Parathyroid adenoma (tissue), 2 donors: ENCODE data around the gene SYNDIG1.

Experiments
- H2AFZ ChIP-seq: fragments of 300-600 bp; sonication (generic); one replicate; pipeline ENCODE4 v1.7.0; 2017; ENCODE audit warnings: antibody characterized with exemption, mild to moderate bottlenecking
- H3K27ac ChIP-seq: fragments of 300-600 bp; sonication (generic); one replicate; pipeline ENCODE4 v1.7.0; 2017
- H3K27me3 ChIP-seq: fragments of 300-600 bp; sonication (generic); one replicate; pipeline ENCODE4 v1.7.0; 2017; ENCODE audit warnings: low read length; ENCODE audit not compliant: control insufficient read depth, insufficient read depth
- H3K36me3 ChIP-seq: fragments of 300-600 bp; sonication (generic); one replicate; pipeline ENCODE4 v1.7.0; 2017; ENCODE audit warnings: low read length; ENCODE audit not compliant: control insufficient read depth, insufficient read depth
- H3K4me1 ChIP-seq: fragments of 300-600 bp; sonication (generic); one replicate; pipeline ENCODE4 v1.7.0; 2017; ENCODE audit warnings: control low read depth
- H3K4me2 ChIP-seq: fragments of 300-600 bp; sonication (generic); one replicate; pipeline ENCODE4 v1.7.0; 2017; ENCODE audit warnings: low read length
- H3K4me3 ChIP-seq: fragments of 300-600 bp; sonication (generic); one replicate; pipeline ENCODE4 v1.7.0; 2017; ENCODE audit warnings: low read depth, low read length
- H3K79me2 ChIP-seq: fragments of 300-600 bp; sonication (generic); one replicate; pipeline ENCODE4 v1.7.0; 2017; ENCODE audit warnings: control low read depth
- H3K9ac ChIP-seq: fragments of 300-600 bp; sonication (generic); one replicate; pipeline ENCODE4 v1.7.0; 2017; ENCODE audit warnings: mild to moderate bottlenecking
- H3K9me3 ChIP-seq: fragments of 300-600 bp; sonication (generic); one replicate; pipeline ENCODE4 v1.7.0; 2017; ENCODE audit warnings: low read length; ENCODE audit not compliant: control insufficient read depth
- TF ChIP-seq, protein P1 (sequence below): fragments of 300-600 bp; sonication (generic); IDR thresholded peaks from one replicate; pipeline ENCODE4 v1.7.0; 2017; ENCODE audit warnings: antibody characterized with exemption, mild to moderate bottlenecking
- donor health status: primary hyperparathyroidism.

The SYNDIG1 gene

DNA sequence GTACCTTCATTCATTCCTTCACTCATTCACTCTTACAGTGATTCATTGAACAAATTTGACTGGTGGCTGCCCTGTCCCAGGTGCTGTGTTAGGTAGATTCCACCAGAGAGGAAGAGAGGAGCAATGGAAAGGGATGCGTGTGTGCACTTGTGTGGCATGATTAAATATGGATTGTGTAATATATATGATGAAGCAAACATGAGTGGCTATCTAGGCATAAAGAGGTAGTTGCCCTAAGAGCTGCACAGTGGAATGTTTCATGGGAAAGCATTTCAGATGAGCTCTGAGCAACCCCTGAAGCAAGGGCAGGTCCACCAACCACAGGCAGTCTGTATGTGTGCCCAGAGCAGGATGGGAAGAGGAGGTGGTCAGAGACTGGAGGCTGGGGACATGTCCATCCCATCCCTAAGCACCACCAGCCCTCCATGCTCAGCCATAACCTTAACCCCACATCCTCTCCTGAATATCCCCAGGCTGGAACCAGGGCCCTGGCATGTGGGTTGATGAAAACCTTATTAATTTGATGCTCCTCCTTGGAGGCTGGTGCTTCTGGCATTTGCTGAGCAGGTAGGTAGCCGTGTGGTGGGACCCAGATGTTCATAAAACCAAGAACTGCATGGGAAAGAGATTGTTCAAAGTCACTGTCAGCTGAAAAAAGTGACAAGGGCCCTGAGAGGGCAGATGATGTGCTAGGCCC, 226.2 kb downstream of the SYNDIG1 start:
- no peaks in the 10 kb centered on the region for H3K36me3 ChIP-seq
- peaks cover 7% of the 10 kb centered on the region for H3K4me1 ChIP-seq
- TF ChIP-seq, protein P1, sequence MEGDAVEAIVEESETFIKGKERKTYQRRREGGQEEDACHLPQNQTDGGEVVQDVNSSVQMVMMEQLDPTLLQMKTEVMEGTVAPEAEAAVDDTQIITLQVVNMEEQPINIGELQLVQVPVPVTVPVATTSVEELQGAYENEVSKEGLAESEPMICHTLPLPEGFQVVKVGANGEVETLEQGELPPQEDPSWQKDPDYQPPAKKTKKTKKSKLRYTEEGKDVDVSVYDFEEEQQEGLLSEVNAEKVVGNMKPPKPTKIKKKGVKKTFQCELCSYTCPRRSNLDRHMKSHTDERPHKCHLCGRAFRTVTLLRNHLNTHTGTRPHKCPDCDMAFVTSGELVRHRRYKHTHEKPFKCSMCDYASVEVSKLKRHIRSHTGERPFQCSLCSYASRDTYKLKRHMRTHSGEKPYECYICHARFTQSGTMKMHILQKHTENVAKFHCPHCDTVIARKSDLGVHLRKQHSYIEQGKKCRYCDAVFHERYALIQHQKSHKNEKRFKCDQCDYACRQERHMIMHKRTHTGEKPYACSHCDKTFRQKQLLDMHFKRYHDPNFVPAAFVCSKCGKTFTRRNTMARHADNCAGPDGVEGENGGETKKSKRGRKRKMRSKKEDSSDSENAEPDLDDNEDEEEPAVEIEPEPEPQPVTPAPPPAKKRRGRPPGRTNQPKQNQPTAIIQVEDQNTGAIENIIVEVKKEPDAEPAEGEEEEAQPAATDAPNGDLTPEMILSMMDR: no peak
- H3K27me3 ChIP-seq: no peaks in the 10 kb centered on the region
- no peak overlapping the region for H2AFZ ChIP-seq
- H3K4me3 ChIP-seq: no peak overlapping the region
- H3K9ac ChIP-seq: no peak overlapping the region
- no peak overlapping the region for H3K27ac ChIP-seq
- H3K79me2 ChIP-seq: no peaks in the 10 kb centered on the region
- no peak overlapping the region for H3K4me2 ChIP-seq
- no peaks in the 10 kb centered on the region for H3K9me3 ChIP-seq

DNA sequence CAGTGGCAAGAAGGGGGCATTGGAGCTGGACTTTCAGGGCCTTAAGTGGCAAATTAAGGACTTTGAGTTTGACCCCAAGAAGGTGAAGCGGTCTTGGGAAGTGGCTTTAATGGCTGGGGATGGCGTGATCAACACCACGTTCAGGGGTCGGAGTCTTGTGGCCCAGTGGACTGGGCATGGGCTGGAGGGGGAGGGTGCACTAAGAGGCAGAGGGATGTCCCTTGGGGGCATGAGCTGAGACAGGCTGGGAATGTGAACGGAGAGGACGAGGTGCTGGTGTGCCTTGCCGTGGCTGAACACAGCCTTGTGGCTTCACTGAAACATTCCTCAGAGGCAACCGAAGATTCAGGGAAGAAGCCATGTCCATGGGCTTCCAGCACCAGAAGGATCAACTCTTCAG, 227.0 kb downstream of the SYNDIG1 start:
- no peaks in the 10 kb centered on the region for H3K9me3 ChIP-seq
- no peak overlapping the region for H3K4me3 ChIP-seq
- no peaks in the 10 kb centered on the region for H3K36me3 ChIP-seq
- H3K27ac ChIP-seq: no peak overlapping the region
- no peak overlapping the region for H2AFZ ChIP-seq
- peaks cover 7% of the 10 kb centered on the region for H3K4me1 ChIP-seq
- no peaks in the 10 kb centered on the region for H3K79me2 ChIP-seq
- H3K4me2 ChIP-seq: no peak overlapping the region
- H3K27me3 ChIP-seq: no peaks in the 10 kb centered on the region
- no peak overlapping the region for H3K9ac ChIP-seq
- TF ChIP-seq, protein P1: no peak

DNA sequence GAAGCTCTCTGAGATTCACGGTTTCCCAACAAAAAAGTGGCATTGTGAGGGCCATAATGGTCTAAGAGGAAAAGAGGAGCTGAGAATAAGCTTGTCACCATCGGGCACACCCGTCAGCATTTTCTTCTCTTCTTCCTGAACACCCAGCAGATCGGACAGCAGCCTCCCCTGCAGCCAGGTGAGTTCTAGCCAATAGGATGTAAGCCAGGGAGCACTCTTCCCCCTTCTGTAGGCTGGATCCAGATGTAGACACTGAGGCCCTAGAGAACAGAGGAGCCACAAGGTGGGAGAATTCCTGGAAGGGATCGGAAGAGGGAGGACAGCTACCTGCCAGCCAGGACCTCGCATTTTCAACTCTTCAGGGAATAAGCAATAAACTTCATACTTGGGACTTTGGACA, 228.0 kb downstream of the SYNDIG1 start:
- no peaks in the 10 kb centered on the region for H3K9me3 ChIP-seq
- peaks cover 7% of the 10 kb centered on the region for H3K4me1 ChIP-seq
- no peak overlapping the region for H3K4me3 ChIP-seq
- no peak overlapping the region for H3K27ac ChIP-seq
- H3K4me2 ChIP-seq: no peak overlapping the region
- H3K36me3 ChIP-seq: no peaks in the 10 kb centered on the region
- no peak overlapping the region for H3K9ac ChIP-seq
- H3K27me3 ChIP-seq: no peaks in the 10 kb centered on the region
- no peaks in the 10 kb centered on the region for H3K79me2 ChIP-seq
- TF ChIP-seq, protein P1: no peak
- H2AFZ ChIP-seq: no peak overlapping the region

DNA sequence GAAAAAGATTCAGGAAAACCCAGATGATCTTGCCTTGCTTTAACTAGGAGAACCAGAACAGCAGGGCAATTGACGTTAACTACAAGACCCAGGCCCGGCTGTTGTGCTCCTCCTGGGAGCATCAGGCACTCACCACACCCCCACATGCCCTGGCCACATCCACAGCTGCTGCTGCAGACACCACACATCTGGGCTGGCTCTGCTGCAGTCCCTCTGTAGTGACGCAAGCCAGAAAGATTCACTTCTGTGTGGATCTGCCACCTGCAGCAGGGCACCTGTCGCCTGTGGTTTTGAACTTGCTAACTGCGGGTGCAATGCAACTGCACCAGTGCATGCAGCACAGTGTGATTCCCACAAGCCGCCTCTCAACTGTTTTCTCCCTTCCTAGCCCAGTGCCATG, 228.8 kb downstream of the SYNDIG1 start:
- H3K4me3 ChIP-seq: no peak overlapping the region
- no peaks in the 10 kb centered on the region for H3K36me3 ChIP-seq
- H3K79me2 ChIP-seq: no peaks in the 10 kb centered on the region
- no peak overlapping the region for H3K4me2 ChIP-seq
- no peak overlapping the region for H3K9ac ChIP-seq
- TF ChIP-seq, protein P1: no peak
- no peaks in the 10 kb centered on the region for H3K27me3 ChIP-seq
- H3K4me1 ChIP-seq: peaks cover 7% of the 10 kb centered on the region
- no peaks in the 10 kb centered on the region for H3K9me3 ChIP-seq
- H3K27ac ChIP-seq: no peak overlapping the region
- H2AFZ ChIP-seq: no peak overlapping the region

DNA sequence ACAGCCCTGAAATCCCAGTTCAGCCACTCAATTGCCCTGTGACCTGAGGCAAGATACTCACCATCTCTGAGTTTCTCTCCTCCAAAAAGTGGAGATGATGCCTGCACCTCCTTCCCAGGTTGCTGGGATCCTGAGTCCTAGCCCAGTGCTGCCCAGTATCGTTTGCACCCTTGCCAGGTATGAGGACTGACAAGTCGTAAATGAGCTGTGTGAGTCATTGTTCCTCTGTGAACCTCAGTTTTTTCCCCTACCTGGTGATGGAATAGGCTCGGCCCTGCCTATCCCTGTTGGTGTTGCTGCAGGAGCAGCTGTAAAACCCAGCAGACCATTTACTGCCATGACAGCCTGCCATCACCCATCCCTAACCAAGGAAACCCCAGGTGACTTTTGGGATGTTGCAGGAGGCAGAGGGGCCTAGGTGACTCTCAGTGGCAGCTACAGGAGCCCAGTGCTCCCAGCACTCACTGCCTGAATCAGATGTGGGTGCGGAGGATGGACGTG, 229.3 kb downstream of the SYNDIG1 start:
- Histone ChIP-seq H3K4me3 (no peak overlapping the region), H3K4me2 (no peak overlapping the region), H3K4me1 (peaks cover 7% of the 10 kb centered on the region), H3K36me3 (no peaks in the 10 kb centered on the region), H3K9me3 (no peaks in the 10 kb centered on the region), H2AFZ (no peak overlapping the region), H3K79me2 (no peaks in the 10 kb centered on the region), H3K9ac (no peak overlapping the region), H3K27ac (no peak overlapping the region), H3K27me3 (no peaks in the 10 kb centered on the region)
- TF ChIP-seq, protein P1: no peak
